T-cell (primary cell): ENCODE measurements around the gene BRWD1. TPM values are rescaled to one million over a fixed set of nuclear protein-coding genes. Genes with fewer than 3 reads are reported as not detected.
"Not testable (repeated sequence)": the region's sequence is repeated elsewhere in the genome, so short reads cannot be mapped to it uniquely, and the experiment has no call there.

Experiments
- ATAC-seq, 4 experiments: fragments of 200-7000 bp in 3 of 4; fragments of 150-1000 bp in 1 of 4; cut with Tn5 transposase; replicated peaks in 1 of 4; 1 replicate in 3 of 4; 2 replicates in 1 of 4; pipeline ENCODE4 v1.10.0; 2021; ENCODE audit warnings: moderate library complexity in 3 of 4, mild to moderate bottlenecking in 2 of 4, moderate number of reproducible peaks in 1 of 4
- CTCF ChIA-PET, 2 donors: fragments of 300-600 bp; sonication (Branson Sonifier 250); formaldehyde crosslinking; loops; one replicate each; lab custom pipeline; 2022; ENCODE audit warnings: antibody characterized with exemption in 2 of 2; lab: Charles Lee
- POLR2A ChIA-PET, 2 donors: fragments of 300-600 bp; sonication (Branson Sonifier 250); formaldehyde crosslinking; loops; one replicate each; lab custom pipeline; 2022; ENCODE audit warnings: antibody characterized with exemption in 2 of 2; lab: Charles Lee
- DNase-seq, 35 experiments: peaks; one replicate each; pipeline versions ENCODE4 v3.0.0 to v3.0.0-alpha.2; 2013 to 2023
- H3K27ac ChIP-seq: one replicate; pipeline ENCODE4 v1.5.1; 2013; ENCODE audit warnings: low read length
- H3K27me3 ChIP-seq, 2 experiments: replicated peaks in 1 of 2; 1 replicate in 1 of 2; 2 replicates in 1 of 2; pipeline versions ENCODE4 v1.6.1 to v1.7.0; 2013; ENCODE audit warnings: low read length in 1 of 2, mixed read lengths in 1 of 2; ENCODE audit not compliant: control insufficient read depth in 2 of 2, insufficient read depth in 2 of 2; ENCODE audit errors: extremely low read depth in 1 of 2
- H3K36me3 ChIP-seq, 2 donors: 1 replicate in 1 of 2; 2 replicates in 1 of 2; pipeline versions ENCODE4 v1.6.1 to v1.7.0; 2013; ENCODE audit warnings: low read length in 1 of 2; ENCODE audit not compliant: control insufficient read depth in 2 of 2, insufficient read depth in 1 of 2; ENCODE audit errors: extremely low read depth in 1 of 2
- H3K4me1 ChIP-seq, 2 experiments: 1 replicate in 1 of 2; 2 replicates in 1 of 2; pipeline versions ENCODE4 v1.6.1 to v1.7.0; 2013; ENCODE audit warnings: low read length in 2 of 2, mixed read lengths in 1 of 2; ENCODE audit not compliant: insufficient read depth in 2 of 2, control insufficient read depth in 1 of 2; ENCODE audit errors: extremely low read depth in 1 of 2
- H3K4me3 ChIP-seq, 2 donors: 1 replicate in 1 of 2; 2 replicates in 1 of 2; pipeline versions ENCODE4 v1.5.1 to v1.7.0; 2013; ENCODE audit warnings: mild to moderate bottlenecking in 2 of 2, low read length in 1 of 2, moderate library complexity in 1 of 2; ENCODE audit not compliant: control insufficient read depth in 1 of 2; ENCODE audit errors: extremely low read depth in 1 of 2
- H3K9me3 ChIP-seq: 2 replicates; pipeline ENCODE4 v1.7.0; 2013
- H3K27ac Mint-ChIP-seq, 2 donors: one replicate each; pipeline ENCODE4 v1.8.0; 2020 to 2021; ENCODE audit warnings: mild to moderate bottlenecking in 2 of 2, mixed read lengths in 2 of 2
- H3K27me3 Mint-ChIP-seq, 2 donors: one replicate each; pipeline ENCODE4 v1.8.0; 2021 to 2022; ENCODE audit warnings: mixed read lengths in 2 of 2
- H3K36me3 Mint-ChIP-seq: one replicate; pipeline ENCODE4 v1.8.0; 2021; ENCODE audit warnings: mixed read lengths
- H3K4me1 Mint-ChIP-seq, 3 donors: one replicate each; pipeline ENCODE4 v1.8.0; 2020 to 2022; ENCODE audit warnings: mixed read lengths in 3 of 3, mild to moderate bottlenecking in 1 of 3
- H3K4me3 Mint-ChIP-seq, 3 donors: one replicate each; pipeline ENCODE4 v1.8.0; 2020 to 2022; ENCODE audit warnings: mild to moderate bottlenecking in 3 of 3, mixed read lengths in 3 of 3, moderate library complexity in 3 of 3
- H3K9me3 Mint-ChIP-seq, 3 donors: one replicate each; pipeline ENCODE4 v1.8.0; 2020 to 2022; ENCODE audit warnings: mixed read lengths in 3 of 3
- WGBS: methylation state at CpG from one replicate; pipeline ENCODE4 v1.1.5; 2013; ENCODE audit warnings: missing lambda C conversion rate; ENCODE audit not compliant: insufficient coverage; 5-methylcytosine and 5-hydroxymethylcytosine counted together
- total RNA-seq, 35 experiments: library from RNA in 6 of 35; stranded (reverse) in 6 of 35; fragments of 120-200 nt in 1 of 35; gene quantifications; one replicate each; pipeline versions ENCODE4 v1.2.1 to v1.2.4 and lab custom pipeline; 2013 to 2026

The BRWD1 gene
- total RNA-seq, 5 donors from 2014 or later (not counting 1 experiment from before 2014, with no cell fraction given), result 70.2 to 86.3 (median 75.2) TPM

- Histone ChIP-seq H3K27me3 (peaks cover 0 to 13% of the 10 kb centered on the region in 2 experiments), H3K36me3 (no peaks in the 10 kb centered on the region), H3K9me3 (no peaks in the 10 kb centered on the region), H3K4me1 (no peaks in the 10 kb centered on the region), H3K27ac (no peak overlapping the region), H3K4me3 (no peak overlapping the region)
- no peak for ATAC-seq
- ChIA-PET POLR2A (no interaction called here), CTCF (interaction anchor here in 1 of 2 donors (0.6 kb wide), 1 partner anchor 1110 kb away, joined by 3 read pairs; no protein-coding TSS in a partner anchor)
- Mint-ChIP-seq H3K4me1 (no peaks in the 10 kb centered on the region), H3K9me3 (peaks cover 4 to 8% (median 7%) of the 10 kb centered on the region in 3 donors), H3K27me3 (peaks cover 0 to 5% of the 10 kb centered on the region in 2 donors), H3K36me3 (no peaks in the 10 kb centered on the region), H3K4me3 (no peak overlapping the region), H3K27ac (no peak overlapping the region)
- DNase-seq, result no peak
- 95% methylated on average over 5 of the region's 7 CpGs for WGBS
These were observed 153.9 kb downstream of the BRWD1 start for GRCh38 chr21:39159342-39160063.

GRCh38 chr21:39157241-39157640, 156.2 kb downstream of the BRWD1 start:
- H3K4me1 Mint-ChIP-seq, DNase-seq, H3K9me3 Mint-ChIP-seq, H3K27ac Mint-ChIP-seq, POLR2A ChIA-PET, H3K4me3 ChIP-seq, H3K4me1 ChIP-seq, CTCF ChIA-PET, ATAC-seq, H3K4me3 Mint-ChIP-seq, H3K27me3 ChIP-seq, H3K27ac ChIP-seq, H3K36me3 ChIP-seq, H3K36me3 Mint-ChIP-seq, H3K27me3 Mint-ChIP-seq, H3K9me3 ChIP-seq: not testable (repeated sequence)
- WGBS, result 98% methylated on average over 25 of the region's 34 CpGs

- Histone ChIP-seq H3K4me3 (no peak overlapping the region), H3K36me3 (no peaks in the 10 kb centered on the region), H3K4me1 (no peaks in the 10 kb centered on the region), H3K27me3 (peaks cover 0 to 18% of the 10 kb centered on the region in 2 experiments), H3K27ac (no peak overlapping the region), H3K9me3 (no peaks in the 10 kb centered on the region)
- no peaks in the 10 kb centered on the region for H3K4me1 Mint-ChIP-seq
- H3K36me3 Mint-ChIP-seq, result no peaks in the 10 kb centered on the region
- WGBS, result 100% methylated on average over 3 of the region's 7 CpGs
- ATAC-seq (no peak), DNase-seq (no peak)
- POLR2A ChIA-PET, result interaction anchor here in 1 of 2 donors (0.7 kb wide), 1 partner anchor 34 kb away, joined by 3 read pairs; no protein-coding TSS in a partner anchor
- CTCF ChIA-PET, result no interaction called here
- H3K27ac Mint-ChIP-seq, result no peak overlapping the region
- H3K4me3 Mint-ChIP-seq, result no peak overlapping the region
- H3K9me3 Mint-ChIP-seq, result no peaks in the 10 kb centered on the region
- H3K27me3 Mint-ChIP-seq, result peaks cover 0 to 3% of the 10 kb centered on the region in 2 donors
These were observed 157.4 kb downstream of the BRWD1 start for GRCh38 chr21:39156024-39156423.

GRCh38 chr21:39155578-39155977, 157.9 kb downstream of the BRWD1 start:
- Histone ChIP-seq H3K9me3 (no peaks in the 10 kb centered on the region), H3K4me3 (no peak overlapping the region), H3K36me3 (no peaks in the 10 kb centered on the region), H3K27me3 (peaks cover 0 to 18% of the 10 kb centered on the region in 2 experiments), H3K4me1 (no peaks in the 10 kb centered on the region), H3K27ac (no peak overlapping the region)
- H3K4me1 Mint-ChIP-seq, result no peaks in the 10 kb centered on the region
- no peak overlapping the region for H3K4me3 Mint-ChIP-seq
- H3K27me3 Mint-ChIP-seq, result peaks cover 0 to 4% of the 10 kb centered on the region in 2 donors
- no peaks in the 10 kb centered on the region for H3K36me3 Mint-ChIP-seq
- ATAC-seq (no peak), DNase-seq (no peak)
- no peak overlapping the region for H3K27ac Mint-ChIP-seq
- CTCF ChIA-PET, result no interaction called here
- WGBS, result 79% methylated on average over 2 of the region's 2 CpGs
- no peaks in the 10 kb centered on the region for H3K9me3 Mint-ChIP-seq
- POLR2A ChIA-PET, result no interaction called here

- 71% methylated on average over 1 of the region's 2 CpGs for WGBS
- Mint-ChIP-seq H3K27ac (no peak overlapping the region), H3K36me3 (no peaks in the 10 kb centered on the region), H3K9me3 (no peaks in the 10 kb centered on the region), H3K4me1 (no peaks in the 10 kb centered on the region), H3K4me3 (no peak overlapping the region), H3K27me3 (peaks cover 0 to 6% of the 10 kb centered on the region in 2 donors)
- Histone ChIP-seq H3K27me3 (peaks cover 0 to 13% of the 10 kb centered on the region in 2 experiments), H3K36me3 (no peaks in the 10 kb centered on the region), H3K27ac (no peak overlapping the region), H3K9me3 (no peaks in the 10 kb centered on the region), H3K4me3 (no peak overlapping the region), H3K4me1 (no peaks in the 10 kb centered on the region)
- no peak for ATAC-seq
- POLR2A ChIA-PET, result no interaction called here
- CTCF ChIA-PET, result no interaction called here
- DNase-seq, result no peak
These were observed 159.6 kb downstream of the BRWD1 start for GRCh38 chr21:39153842-39154241.

- ChIA-PET CTCF (no interaction called here), POLR2A (no interaction called here)
- no peak overlapping the region for H3K27ac Mint-ChIP-seq
- no peak overlapping the region for H3K27ac ChIP-seq
- WGBS, result no CpG with 5 or more reads among the region's 2 CpGs
- H3K4me1 Mint-ChIP-seq, result no peaks in the 10 kb centered on the region
- no peaks in the 10 kb centered on the region for H3K4me1 ChIP-seq
- H3K9me3 ChIP-seq, result no peaks in the 10 kb centered on the region
- peaks cover 0 to 6% of the 10 kb centered on the region in 2 donors for H3K27me3 Mint-ChIP-seq
- H3K9me3 Mint-ChIP-seq, result no peaks in the 10 kb centered on the region
- no peak overlapping the region for H3K4me3 Mint-ChIP-seq
- H3K36me3 ChIP-seq, result no peaks in the 10 kb centered on the region
- ATAC-seq (no peak), DNase-seq (no peak)
- peaks cover 0 to 13% of the 10 kb centered on the region in 2 experiments for H3K27me3 ChIP-seq
- no peaks in the 10 kb centered on the region for H3K36me3 Mint-ChIP-seq
- H3K4me3 ChIP-seq, result no peak overlapping the region
These were observed 160.1 kb downstream of the BRWD1 start for GRCh38 chr21:39153373-39153772.
